NB4 (cell line): Measurements from ENCODE around the gene ENO3.

Experiments used
- DNase-seq: peaks from one replicate; pipeline ENCODE4 v3.0.0; 2010; ENCODE audit warnings: low read depth
- H3K4me3 ChIP-seq: one replicate; pipeline ENCODE4 v1.5.1; 2011; ENCODE audit warnings: mild to moderate bottlenecking, low read depth, low read length, moderate library complexity
- MYC ChIP-seq: IDR thresholded peaks from 2 replicates; pipeline ENCODE4 v1.6.1; 2011; ENCODE audit warnings: low read depth, low read length
- POLR2A ChIP-seq: IDR thresholded peaks from 2 replicates; pipeline ENCODE4 v1.6.1; 2011; ENCODE audit warnings: mild to moderate bottlenecking; ENCODE audit not compliant: insufficient read length; ENCODE audit errors: extremely low read depth
- TF ChIP-seq, protein P1 (sequence below): IDR thresholded peaks from one replicate; pipeline ENCODE4 v1.5.1; 2012; ENCODE audit warnings: low read depth, low read length
- TF ChIP-seq, protein P2 (sequence below): IDR thresholded peaks from 2 replicates; pipeline ENCODE4 v1.6.1; 2011; ENCODE audit warnings: low read depth, low read length

Gene ENO3

DNA sequence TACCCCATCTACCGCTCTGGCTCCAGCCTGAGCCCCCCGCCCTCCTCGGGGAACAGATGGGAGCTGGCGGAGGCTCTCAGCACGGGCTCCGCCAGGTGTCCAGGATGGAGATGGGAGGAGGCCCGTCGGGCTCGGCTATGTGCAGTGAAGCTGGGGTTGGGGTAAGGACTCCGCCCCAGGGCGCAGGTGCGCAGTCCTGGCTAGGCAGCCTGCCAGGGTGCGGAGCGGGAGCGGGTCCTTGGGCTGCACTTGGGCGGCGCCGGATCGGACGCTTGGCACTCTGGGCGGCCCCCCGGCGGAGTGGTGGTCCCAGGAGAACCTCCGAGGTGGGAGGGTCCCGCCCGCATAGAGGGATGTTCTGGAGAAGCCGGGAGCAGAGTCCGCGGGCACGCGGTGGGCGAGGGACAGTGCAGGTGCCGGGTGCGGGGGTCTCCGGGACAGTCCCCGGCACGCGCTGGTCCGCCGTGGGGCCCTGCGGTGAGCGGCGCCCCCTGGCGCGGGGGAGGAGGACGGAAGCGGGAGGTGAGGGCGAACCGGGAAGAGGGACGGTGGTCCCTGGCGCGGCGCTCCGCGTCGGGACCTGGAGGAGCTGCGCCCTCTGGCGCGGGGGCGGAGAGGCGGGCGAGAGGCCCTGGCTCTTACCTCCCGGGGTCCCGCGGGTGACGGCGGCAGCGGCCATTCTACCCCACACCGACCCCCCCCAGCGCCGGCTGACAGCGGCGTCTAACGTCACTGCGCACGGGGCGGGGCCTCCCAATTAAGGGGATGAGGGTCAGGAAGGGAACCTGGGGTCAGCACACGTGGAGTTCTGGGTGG lies 36.2 kb downstream of the ENO3 start, which contains the start of gene CAMTA2:
Gene CAMTA2 (minus strand): TSS at position 725 of the 816 bp plus-strand sequence. CDS start 1,453 bp downstream, outside the sequence.
- peak within 1 kb of the TSS; percentile 65 for H3K4me3 ChIP-seq
- TF ChIP-seq, protein P1, sequence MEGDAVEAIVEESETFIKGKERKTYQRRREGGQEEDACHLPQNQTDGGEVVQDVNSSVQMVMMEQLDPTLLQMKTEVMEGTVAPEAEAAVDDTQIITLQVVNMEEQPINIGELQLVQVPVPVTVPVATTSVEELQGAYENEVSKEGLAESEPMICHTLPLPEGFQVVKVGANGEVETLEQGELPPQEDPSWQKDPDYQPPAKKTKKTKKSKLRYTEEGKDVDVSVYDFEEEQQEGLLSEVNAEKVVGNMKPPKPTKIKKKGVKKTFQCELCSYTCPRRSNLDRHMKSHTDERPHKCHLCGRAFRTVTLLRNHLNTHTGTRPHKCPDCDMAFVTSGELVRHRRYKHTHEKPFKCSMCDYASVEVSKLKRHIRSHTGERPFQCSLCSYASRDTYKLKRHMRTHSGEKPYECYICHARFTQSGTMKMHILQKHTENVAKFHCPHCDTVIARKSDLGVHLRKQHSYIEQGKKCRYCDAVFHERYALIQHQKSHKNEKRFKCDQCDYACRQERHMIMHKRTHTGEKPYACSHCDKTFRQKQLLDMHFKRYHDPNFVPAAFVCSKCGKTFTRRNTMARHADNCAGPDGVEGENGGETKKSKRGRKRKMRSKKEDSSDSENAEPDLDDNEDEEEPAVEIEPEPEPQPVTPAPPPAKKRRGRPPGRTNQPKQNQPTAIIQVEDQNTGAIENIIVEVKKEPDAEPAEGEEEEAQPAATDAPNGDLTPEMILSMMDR: peak; percentile 42
- TF ChIP-seq MYC (peak; percentile 63; the same call in 1 of the 2 replicates), POLR2A (peak; percentile 35)
- TF ChIP-seq, protein P2, sequence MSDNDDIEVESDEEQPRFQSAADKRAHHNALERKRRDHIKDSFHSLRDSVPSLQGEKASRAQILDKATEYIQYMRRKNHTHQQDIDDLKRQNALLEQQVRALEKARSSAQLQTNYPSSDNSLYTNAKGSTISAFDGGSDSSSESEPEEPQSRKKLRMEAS: peak; percentile 79
- DNase-seq: peak; percentile 82

DNA sequence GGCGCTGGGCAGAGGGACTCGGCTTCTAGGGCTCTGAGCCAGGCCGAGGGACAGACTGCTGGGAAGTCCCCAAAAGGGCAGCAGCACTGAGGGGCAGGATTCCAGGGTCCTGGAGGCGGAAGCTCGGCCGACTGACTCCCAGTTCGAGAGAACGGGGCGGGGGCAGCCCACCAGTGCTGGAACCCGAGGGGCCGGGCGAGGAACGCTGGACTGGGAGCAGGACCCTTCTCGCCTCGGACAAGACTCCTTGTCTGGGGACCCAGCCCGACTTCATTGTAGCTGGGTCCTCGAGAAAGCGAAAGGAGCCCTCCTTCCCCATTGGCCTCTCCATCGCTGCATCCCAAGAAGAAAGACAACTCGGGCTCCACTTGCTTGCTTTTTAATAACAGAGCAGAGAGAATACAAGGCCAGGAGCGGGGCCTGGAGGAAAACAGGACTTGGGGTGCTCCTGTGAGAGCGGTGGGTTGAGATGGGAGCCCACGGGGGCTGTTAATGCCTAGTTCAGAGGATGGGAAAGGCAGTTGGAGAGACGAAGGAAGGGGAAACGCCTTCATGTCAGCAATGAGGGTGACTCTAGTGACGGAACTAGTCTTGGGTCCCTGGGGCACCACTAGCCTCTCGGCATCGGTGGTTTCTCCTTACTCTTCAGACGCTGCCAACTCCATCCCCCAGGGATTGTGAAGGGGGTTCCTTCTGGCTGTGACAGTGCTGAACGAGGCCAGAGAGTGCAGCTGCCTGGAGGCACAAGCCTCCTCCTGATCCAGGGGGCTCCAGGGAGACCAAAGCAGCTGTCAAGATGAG lies 37.0 kb downstream of the ENO3 start:
- H3K4me3 ChIP-seq: peak overlapping the region; percentile 65
- DNase-seq: peak; percentile 75
- TF ChIP-seq, protein P1: no peak
- no peak for TF ChIP-seq MYC
- no peak for TF ChIP-seq POLR2A
- TF ChIP-seq, protein P2: no peak

DNA sequence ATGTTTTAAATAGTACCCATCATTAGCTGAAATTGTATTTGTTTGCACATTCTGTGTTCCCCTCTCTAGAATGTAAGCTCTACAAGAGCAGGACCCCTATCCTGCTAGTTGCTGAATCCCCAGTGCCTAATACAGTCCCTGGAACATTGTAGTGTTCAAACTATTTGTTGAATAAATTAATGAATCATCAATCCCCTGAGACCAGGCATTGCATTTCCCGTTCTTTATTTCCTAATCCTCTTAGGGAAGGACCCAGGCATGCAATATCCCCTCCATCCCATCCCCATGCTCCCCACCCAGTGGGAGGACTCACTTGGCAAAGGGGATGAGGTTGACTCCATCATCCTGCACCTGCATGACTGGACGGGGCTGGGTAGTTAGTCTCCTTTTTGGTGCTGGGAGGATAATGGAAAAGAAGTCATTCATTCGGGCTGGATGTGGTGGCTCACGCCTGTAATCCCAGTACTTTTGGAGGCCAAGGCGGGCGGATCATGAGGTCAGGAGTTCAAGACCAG lies 43.2 kb downstream of the ENO3 start:
- TF ChIP-seq, protein P1: no peak
- no peak for TF ChIP-seq POLR2A
- TF ChIP-seq, protein P2: no peak
- no peak overlapping the region for H3K4me3 ChIP-seq
- DNase-seq: no peak

DNA sequence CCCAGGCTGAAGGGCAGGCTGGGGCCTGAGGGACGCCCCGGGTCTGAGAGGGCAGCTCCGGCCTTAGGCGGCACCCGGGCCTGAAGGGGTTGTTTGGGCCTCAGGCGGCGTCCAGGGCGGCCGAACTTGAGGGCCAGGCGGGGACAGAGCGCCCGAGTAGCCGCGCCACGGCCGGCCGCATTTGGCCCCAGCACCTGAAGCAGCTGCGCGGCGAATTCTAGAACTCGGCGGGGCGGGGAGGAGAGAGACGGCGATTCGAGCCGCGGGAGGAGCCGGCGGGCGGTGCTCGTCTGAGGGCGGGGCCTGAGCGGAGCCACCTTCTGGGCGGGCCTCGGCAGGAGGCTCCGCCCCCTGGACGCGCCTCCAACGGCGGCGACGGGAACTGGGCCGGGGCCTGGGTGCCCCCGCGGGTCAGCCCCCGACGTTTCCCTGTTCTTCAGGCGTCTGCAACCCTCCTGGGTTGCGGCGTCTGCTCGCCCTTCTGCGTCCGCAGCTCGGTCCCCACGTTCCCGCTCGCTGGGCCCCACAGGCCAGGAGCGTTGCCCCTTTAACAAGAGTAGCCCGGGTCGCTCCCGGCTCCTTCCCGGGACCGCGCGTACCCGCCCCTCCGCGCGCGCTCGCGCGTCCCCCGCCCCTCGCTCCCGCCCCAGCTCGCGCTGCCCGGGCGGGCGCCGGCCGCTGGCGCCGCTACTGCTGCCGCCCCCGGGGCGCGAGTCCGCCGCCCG lies 46.5 kb downstream of the ENO3 start, which contains the start of the genes INCA1 and KIF1C:
Gene INCA1 (minus strand): TSS at position 221 of the 725 bp plus-strand sequence. CDS start 3,085 bp downstream, outside the sequence.
Gene KIF1C (plus strand): TSS at position 649 of the 725 bp plus-strand sequence. CDS start 2,297 bp downstream, outside the sequence.
- peak; percentile 86 for DNase-seq
- peak within 1 kb of the TSS; percentile 58 for H3K4me3 ChIP-seq
- peak; percentile 16 for TF ChIP-seq POLR2A
- TF ChIP-seq MYC: no peak
- TF ChIP-seq, protein P2: no peak
- TF ChIP-seq, protein P1: no peak
